ENCODE results near the gene HNRNPK. TPM values are rescaled to one million over a fixed set of nuclear protein-coding genes. Genes with fewer than 3 reads are reported as not detected.

HNRNPK gene
- total RNA-seq, 1 experiment from 2014 or later = 723 TPM

DNA sequence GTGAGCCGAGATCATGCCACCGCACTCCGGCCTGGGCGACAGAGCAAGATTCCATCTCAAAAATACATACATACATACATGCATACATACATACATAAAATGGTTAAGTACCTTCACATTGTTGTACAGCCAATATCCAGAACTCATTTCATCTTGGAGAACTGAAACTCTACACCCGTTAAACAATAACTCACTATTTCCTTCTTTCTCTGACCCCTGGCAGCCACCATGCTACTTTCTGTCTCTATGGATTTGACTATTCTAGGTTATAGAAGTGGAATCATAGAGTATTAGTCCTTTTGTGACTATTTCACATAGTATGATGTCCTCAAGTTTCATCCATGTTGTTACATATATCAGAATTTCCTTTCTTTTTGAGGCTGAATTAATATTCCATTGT lies 49.1 kb downstream of the HNRNPK start:
- no peak overlapping the region for H3K4me3 Mint-ChIP-seq
- ChIA-PET CTCF (no interaction called here), POLR2A (no interaction called here)
- H3K27ac Mint-ChIP-seq = no peak overlapping the region
- TF ChIP-seq ZNF138 (CRISPR knock-in tag; conservative IDR thresholded peaks at IDR 0.05) = no peak
- TF ChIP-seq, protein P1, sequence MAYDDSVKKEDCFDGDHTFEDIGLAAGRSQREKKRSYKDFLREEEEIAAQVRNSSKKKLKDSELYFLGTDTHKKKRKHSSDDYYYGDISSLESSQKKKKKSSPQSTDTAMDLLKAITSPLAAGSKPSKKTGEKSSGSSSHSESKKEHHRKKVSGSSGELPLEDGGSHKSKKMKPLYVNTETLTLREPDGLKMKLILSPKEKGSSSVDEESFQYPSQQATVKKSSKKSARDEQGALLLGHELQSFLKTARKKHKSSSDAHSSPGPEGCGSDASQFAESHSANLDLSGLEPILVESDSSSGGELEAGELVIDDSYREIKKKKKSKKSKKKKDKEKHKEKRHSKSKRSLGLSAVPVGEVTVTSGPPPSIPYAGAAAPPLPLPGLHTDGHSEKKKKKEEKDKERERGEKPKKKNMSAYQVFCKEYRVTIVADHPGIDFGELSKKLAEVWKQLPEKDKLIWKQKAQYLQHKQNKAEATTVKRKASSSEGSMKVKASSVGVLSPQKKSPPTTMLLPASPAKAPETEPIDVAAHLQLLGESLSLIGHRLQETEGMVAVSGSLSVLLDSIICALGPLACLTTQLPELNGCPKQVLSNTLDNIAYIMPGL (CRISPR knock-in tag; IDR thresholded peaks at IDR 0.05) = no peak
- TF ChIP-seq ETV6 (CRISPR knock-in tag; IDR thresholded peaks at IDR 0.05) = no peak
- TF ChIP-seq ZNF121 (CRISPR knock-in tag; IDR thresholded peaks at IDR 0.05) = no peak
- TF ChIP-seq MXD4 (CRISPR knock-in tag; IDR thresholded peaks at IDR 0.05; ENCODE audit: borderline replicate concordance) = no peak
- TF ChIP-seq, protein P2, sequence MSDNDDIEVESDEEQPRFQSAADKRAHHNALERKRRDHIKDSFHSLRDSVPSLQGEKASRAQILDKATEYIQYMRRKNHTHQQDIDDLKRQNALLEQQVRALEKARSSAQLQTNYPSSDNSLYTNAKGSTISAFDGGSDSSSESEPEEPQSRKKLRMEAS (CRISPR knock-in tag; IDR thresholded peaks at IDR 0.05) = no peak
- no peak for TF ChIP-seq HMGA2 (CRISPR knock-in tag; IDR thresholded peaks at IDR 0.05)
- DNase-seq (ENCODE audit: low spot score) = no peak
- no peaks in the 10 kb centered on the region for H3K9me3 Mint-ChIP-seq
- ATAC-seq = no peak
- H3K4me1 Mint-ChIP-seq = peaks cover 12% of the 10 kb centered on the region
- H3K27me3 Mint-ChIP-seq (ENCODE audit: low read depth) = no peaks in the 10 kb centered on the region
- no peaks in the 10 kb centered on the region for H3K36me3 Mint-ChIP-seq

DNA sequence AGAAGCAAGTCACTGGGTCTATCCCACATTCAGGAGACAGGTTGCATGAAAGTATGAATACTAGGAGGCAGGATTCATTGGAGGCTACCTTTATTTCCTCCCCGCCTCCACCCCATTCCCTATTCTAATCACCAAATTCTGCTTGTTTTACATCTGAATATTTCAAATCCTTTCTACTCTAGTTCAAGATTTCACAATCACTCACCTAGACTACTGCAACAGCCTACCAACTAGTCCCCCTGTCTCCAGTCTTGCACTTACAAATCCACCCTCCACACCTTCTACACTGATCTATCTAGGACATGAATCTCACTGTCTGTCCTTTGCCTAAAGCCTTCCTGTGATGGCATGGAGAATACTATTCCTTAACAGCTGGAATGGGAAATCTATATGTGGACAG lies 52.4 kb downstream of the HNRNPK start:
- no peak for TF ChIP-seq SP1 (CRISPR knock-in tag; conservative IDR thresholded peaks at IDR 0.05)
- TF ChIP-seq OVOL2 (CRISPR knock-in tag; IDR thresholded peaks at IDR 0.05; ENCODE audit: borderline replicate concordance) = no peak
- no peak for TF ChIP-seq NR3C1 (CRISPR knock-in tag; conservative IDR thresholded peaks at IDR 0.05; ENCODE audit: low read depth)
- TF ChIP-seq EMX1 (CRISPR knock-in tag; IDR thresholded peaks at IDR 0.05) = no peak
- no peak for TF ChIP-seq FOXJ3 (CRISPR knock-in tag; IDR thresholded peaks at IDR 0.05; ENCODE audit: borderline replicate concordance)
- TF ChIP-seq TCF7 (CRISPR knock-in tag; IDR thresholded peaks at IDR 0.05; ENCODE audit: low read depth) = no peak
- TF ChIP-seq, protein P3, sequence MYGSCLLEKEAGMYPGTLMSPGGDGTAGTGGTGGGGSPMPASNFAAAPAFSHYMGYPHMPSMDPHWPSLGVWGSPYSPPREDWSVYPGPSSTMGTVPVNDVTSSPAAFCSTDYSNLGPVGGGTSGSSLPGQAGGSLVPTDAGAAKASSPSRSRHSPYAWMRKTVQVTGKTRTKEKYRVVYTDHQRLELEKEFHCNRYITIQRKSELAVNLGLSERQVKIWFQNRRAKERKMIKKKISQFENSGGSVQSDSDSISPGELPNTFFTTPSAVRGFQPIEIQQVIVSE (CRISPR knock-in tag; IDR thresholded peaks at IDR 0.05; ENCODE audit: borderline replicate concordance) = no peak
- TF ChIP-seq, protein P1 (CRISPR knock-in tag; IDR thresholded peaks at IDR 0.05) = no peak
- no peak for TF ChIP-seq ELF4 (CRISPR knock-in tag; IDR thresholded peaks at IDR 0.05; ENCODE audit: low read depth)
- TF ChIP-seq ZNF416 (CRISPR knock-in tag; IDR thresholded peaks at IDR 0.05) = no peak
- no peak for TF ChIP-seq SOX15 (CRISPR knock-in tag; IDR thresholded peaks at IDR 0.05)
- no peak for TF ChIP-seq ZNF263 (CRISPR knock-in tag; IDR thresholded peaks at IDR 0.05; ENCODE audit: low read depth)
- no peak for TF ChIP-seq ZNF396 (CRISPR knock-in tag; IDR thresholded peaks at IDR 0.05; ENCODE audit: borderline replicate concordance)
- no peak for TF ChIP-seq ETV6 (CRISPR knock-in tag; IDR thresholded peaks at IDR 0.05)
- TF ChIP-seq NR2C2 (CRISPR knock-in tag; IDR thresholded peaks at IDR 0.05) = no peak
- TF ChIP-seq, protein P4, sequence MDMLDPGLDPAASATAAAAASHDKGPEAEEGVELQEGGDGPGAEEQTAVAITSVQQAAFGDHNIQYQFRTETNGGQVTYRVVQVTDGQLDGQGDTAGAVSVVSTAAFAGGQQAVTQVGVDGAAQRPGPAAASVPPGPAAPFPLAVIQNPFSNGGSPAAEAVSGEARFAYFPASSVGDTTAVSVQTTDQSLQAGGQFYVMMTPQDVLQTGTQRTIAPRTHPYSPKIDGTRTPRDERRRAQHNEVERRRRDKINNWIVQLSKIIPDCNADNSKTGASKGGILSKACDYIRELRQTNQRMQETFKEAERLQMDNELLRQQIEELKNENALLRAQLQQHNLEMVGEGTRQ (CRISPR knock-in tag; IDR thresholded peaks at IDR 0.05) = no peak
- TF ChIP-seq ZNF121 (CRISPR knock-in tag; IDR thresholded peaks at IDR 0.05) = no peak
- Mint-ChIP-seq H3K9me3 (no peaks in the 10 kb centered on the region), H3K36me3 (no peaks in the 10 kb centered on the region), H3K27me3 (ENCODE audit: low read depth) (no peaks in the 10 kb centered on the region), H3K27ac (no peak overlapping the region), H3K4me3 (no peak overlapping the region), H3K4me1 (no peaks in the 10 kb centered on the region)
- DNase-seq (ENCODE audit: low spot score) (no peak), ATAC-seq (no peak)
- POLR2A ChIA-PET = no interaction called here
- CTCF ChIA-PET = no interaction called here
